OCI-LY3 (cell line): ENCODE results near the gene VPS72.

Experiments
- H2AFZ ChIP-seq: fragments of 200-600, 300-600 bp; shearing (Covaris generic); 2 replicates; pipeline ENCODE4 v1.6.0; 2014; ENCODE audit warnings: antibody characterized with exemption, low read depth, low read length
- H3K27ac ChIP-seq: fragments of 200-600, 300-600 bp; sonication (generic); 2 replicates; pipeline ENCODE4 v1.5.1; 2014; ENCODE audit warnings: mild to moderate bottlenecking, low read length, moderate library complexity, mixed read lengths
- H3K27me3 ChIP-seq: fragments of 200-600, 300-600 bp; sonication (generic); 2 replicates; pipeline ENCODE4 v1.6.1; 2014; ENCODE audit warnings: low read depth, low read length, mixed read lengths
- H3K36me3 ChIP-seq: fragments of 200-600, 300-600 bp; sonication (generic); replicated peaks from 2 replicates; pipeline ENCODE3; 2014; ENCODE audit warnings: low read depth, low read length, mixed read lengths
- H3K4me1 ChIP-seq: fragments of 300-600, 200-600 bp; sonication (generic); 2 replicates; pipeline ENCODE4 v1.6.1; 2014; ENCODE audit warnings: low read length, mixed read lengths
- H3K4me2 ChIP-seq: fragments of 200-600, 300-600 bp; sonication (generic); 2 replicates; pipeline ENCODE4 v1.6.1; 2014; ENCODE audit warnings: low read length, mixed read lengths
- H3K4me3 ChIP-seq: fragments of 300-600, 200-600 bp; sonication (generic); 2 replicates; pipeline ENCODE4 v1.5.1; 2014; ENCODE audit warnings: antibody characterized with exemption, mild to moderate bottlenecking, low read length, moderate library complexity
- H3K79me2 ChIP-seq: fragments of 300-600, 200-600 bp; shearing (Covaris generic); 2 replicates; pipeline ENCODE4 v1.6.1; 2014; ENCODE audit warnings: mild to moderate bottlenecking, low read length, mixed read lengths
- H3K9ac ChIP-seq: fragments of 300-600, 200-600 bp; shearing (Covaris generic); 2 replicates; pipeline ENCODE4 v1.6.0; 2014; ENCODE audit warnings: mild to moderate bottlenecking, low read length, moderate library complexity
- H3K9me3 ChIP-seq: fragments of 200-600, 300-600 bp; shearing (Covaris generic); 2 replicates; pipeline ENCODE4 v1.6.1; 2014; ENCODE audit warnings: low read length, mixed read lengths; ENCODE audit not compliant: insufficient read depth
- H4K20me1 ChIP-seq: fragments of 200-600, 300-600 bp; sonication (generic); 2 replicates; pipeline ENCODE4 v1.6.1; 2016; ENCODE audit warnings: low read length, mixed read lengths; ENCODE audit not compliant: insufficient read depth
- CTCF ChIP-seq: fragments of 200-600, 300-600 bp; sonication (generic); IDR thresholded peaks from 2 replicates; pipeline ENCODE4 v1.5.1; 2014; ENCODE audit warnings: antibody characterized with exemption, low read length, low read depth
- EZH2phosphoT487 ChIP-seq: fragments of 200-600 bp; shearing (Covaris generic); IDR thresholded peaks from 2 replicates; pipeline ENCODE4 v1.6.1; 2018; ENCODE audit warnings: antibody characterized with exemption, mixed run types, low read depth

The VPS72 gene

GRCh38 chr1:151128800-151129199, 61.2 kb downstream of the VPS72 start:
- Histone ChIP-seq H3K27ac (no peak overlapping the region), H2AFZ (no peak overlapping the region), H3K4me1 (no peaks in the 10 kb centered on the region), H3K9ac (no peak overlapping the region), H3K27me3 (no peaks in the 10 kb centered on the region), H3K79me2 (no peaks in the 10 kb centered on the region), H3K36me3 (no peaks in the 10 kb centered on the region), H3K4me3 (no peak overlapping the region), H3K9me3 (no peaks in the 10 kb centered on the region), H4K20me1 (no peaks in the 10 kb centered on the region), H3K4me2 (no peak overlapping the region)
- TF ChIP-seq EZH2phosphoT487 (no peak), CTCF (no peak)
